WTC11 (cell line): ENCODE data around the gene ANKRD53. TPM values are rescaled to one million over a fixed set of nuclear protein-coding genes. Genes with fewer than 3 reads are reported as not detected.

Experiments
- ATAC-seq: fragments of 200-7000 bp; cut with Tn5 transposase; 2 replicates; pipeline ENCODE4 v1.10.0; 2021; ENCODE audit warnings: mild to moderate bottlenecking, moderate library complexity
- Bru-seq: library from RNA; stranded (reverse); fragments of 400-500 nt; gene quantifications from one replicate; lab custom pipeline; 2021; lab: Mats Ljungman, UMichigan
- CTCF ChIA-PET: fragments of 300-600 bp; sonication (Branson Sonifier 250); formaldehyde crosslinking; loops from one replicate; lab custom pipeline; 2021; ENCODE audit warnings: antibody characterized with exemption; lab: Charles Lee
- POLR2A ChIA-PET: fragments of 350-600 bp; sonication (Branson Sonifier 250); formaldehyde crosslinking; loops from one replicate; lab custom pipeline; 2021; ENCODE audit warnings: antibody characterized with exemption; lab: Charles Lee
- DNase-seq: peaks from one replicate; pipeline ENCODE4 v3.0.0; 2021; ENCODE audit warnings: low spot score
- H3K27ac Mint-ChIP-seq: 2 replicates; pipeline ENCODE4 v1.8.0; 2021; ENCODE audit warnings: mixed read lengths
- H3K27me3 Mint-ChIP-seq: 2 replicates; pipeline ENCODE4 v1.8.0; 2021; ENCODE audit warnings: low read depth, mild to moderate bottlenecking, moderate library complexity, mixed read lengths
- H3K36me3 Mint-ChIP-seq: 2 replicates; pipeline ENCODE4 v1.8.0; 2021; ENCODE audit warnings: mixed read lengths
- H3K4me1 Mint-ChIP-seq: 2 replicates; pipeline ENCODE4 v1.8.0; 2022; ENCODE audit warnings: mixed read lengths
- H3K4me3 Mint-ChIP-seq: 2 replicates; pipeline ENCODE4 v1.8.0; 2021; ENCODE audit warnings: mild to moderate bottlenecking, moderate library complexity, mixed read lengths
- H3K9me3 Mint-ChIP-seq: 2 replicates; pipeline ENCODE4 v1.8.0; 2021; ENCODE audit warnings: mixed read lengths
- ATF2 ChIP-seq: sonication (generic); formaldehyde crosslinking; IDR thresholded peaks from 2 replicates; pipeline ENCODE4 v1.8.1; 2022; ENCODE audit warnings: low read depth, missing genetic modification reagents, borderline replicate concordance
- ATF3 ChIP-seq: sonication (generic); formaldehyde crosslinking; conservative IDR thresholded peaks from 2 replicates; pipeline ENCODE4 v1.8.1; 2022; ENCODE audit warnings: mild to moderate bottlenecking, missing genetic modification reagents
- CBFB ChIP-seq: sonication (generic); formaldehyde crosslinking; IDR thresholded peaks from 2 replicates; pipeline ENCODE4 v1.8.1; 2022; ENCODE audit warnings: mild to moderate bottlenecking, low read depth, missing genetic modification reagents
- CREM ChIP-seq: sonication (generic); formaldehyde crosslinking; IDR thresholded peaks from 2 replicates; pipeline ENCODE4 v1.8.1; 2022; ENCODE audit warnings: mild to moderate bottlenecking, missing genetic modification reagents, moderate library complexity
- E2F1 ChIP-seq: sonication (generic); formaldehyde crosslinking; IDR thresholded peaks from 2 replicates; pipeline ENCODE4 v1.8.0; 2022; ENCODE audit warnings: mild to moderate bottlenecking, missing genetic modification reagents
- E2F5 ChIP-seq: sonication (generic); formaldehyde crosslinking; IDR thresholded peaks from 2 replicates; pipeline ENCODE4 v1.8.1; 2022; ENCODE audit warnings: mild to moderate bottlenecking, moderate library complexity, missing genetic modification reagents
- ESRRA ChIP-seq: sonication (generic); formaldehyde crosslinking; IDR thresholded peaks from 2 replicates; pipeline ENCODE4 v1.8.1; 2022; ENCODE audit warnings: mild to moderate bottlenecking, missing genetic modification reagents, borderline replicate concordance
- ETV6 ChIP-seq: sonication (generic); formaldehyde crosslinking; IDR thresholded peaks from 2 replicates; pipeline ENCODE4 v1.8.1; 2022; ENCODE audit warnings: mild to moderate bottlenecking, missing genetic modification reagents
- KAT7 ChIP-seq: sonication (generic); formaldehyde crosslinking; IDR thresholded peaks from 2 replicates; pipeline ENCODE4 v1.8.1; 2023; ENCODE audit warnings: missing genetic modification reagents, mild to moderate bottlenecking, borderline replicate concordance
- NR2C2 ChIP-seq: sonication (generic); formaldehyde crosslinking; IDR thresholded peaks from 2 replicates; pipeline ENCODE4 v1.8.0; 2022; ENCODE audit warnings: mild to moderate bottlenecking, missing genetic modification reagents
- TCF7 ChIP-seq: sonication (generic); formaldehyde crosslinking; IDR thresholded peaks from 2 replicates; pipeline ENCODE4 v1.8.0; 2022; ENCODE audit warnings: mild to moderate bottlenecking, low read depth, missing genetic modification reagents, moderate library complexity
- TEAD4 ChIP-seq: sonication (generic); formaldehyde crosslinking; IDR thresholded peaks from 2 replicates; pipeline ENCODE4 v1.8.0; 2022; ENCODE audit warnings: mild to moderate bottlenecking, missing genetic modification reagents
- ZBTB21 ChIP-seq: sonication (generic); formaldehyde crosslinking; IDR thresholded peaks from 2 replicates; pipeline ENCODE4 v1.8.1; 2023; ENCODE audit warnings: mild to moderate bottlenecking, missing genetic modification reagents, borderline replicate concordance
- ZNF232 ChIP-seq: sonication (generic); formaldehyde crosslinking; IDR thresholded peaks from 2 replicates; pipeline ENCODE4 v1.8.0; 2022; ENCODE audit warnings: mild to moderate bottlenecking, missing genetic modification reagents
- long read RNA-seq, 3 experiments: library from RNA in 1 of 3; library from capped mRNA in 1 of 3; library from polyadenylated mRNA in 1 of 3; unstranded in 2 of 3; stranded (forward) in 1 of 3; transcript quantifications; one replicate each; pipeline ENCODE4 v2.0.0, GENCODE V29; 2021
- total RNA-seq: library from RNA; stranded (reverse); gene quantifications from 3 replicates; pipeline ENCODE4 v1.2.3, GENCODE V29; 2021
- TF ChIP-seq, protein P1 (sequence below): sonication (generic); formaldehyde crosslinking; IDR thresholded peaks from 2 replicates; pipeline ENCODE4 v1.8.1; 2023; ENCODE audit warnings: mild to moderate bottlenecking, moderate library complexity, missing genetic modification reagents
- TF ChIP-seq, protein P2 (sequence below): fragments of 250-450 bp; sonication (Bioruptor Pico); IDR thresholded peaks from 2 replicates; pipeline ENCODE4 v1.8.0; 2021; ENCODE audit warnings: mild to moderate bottlenecking

The ANKRD53 gene, protein sequence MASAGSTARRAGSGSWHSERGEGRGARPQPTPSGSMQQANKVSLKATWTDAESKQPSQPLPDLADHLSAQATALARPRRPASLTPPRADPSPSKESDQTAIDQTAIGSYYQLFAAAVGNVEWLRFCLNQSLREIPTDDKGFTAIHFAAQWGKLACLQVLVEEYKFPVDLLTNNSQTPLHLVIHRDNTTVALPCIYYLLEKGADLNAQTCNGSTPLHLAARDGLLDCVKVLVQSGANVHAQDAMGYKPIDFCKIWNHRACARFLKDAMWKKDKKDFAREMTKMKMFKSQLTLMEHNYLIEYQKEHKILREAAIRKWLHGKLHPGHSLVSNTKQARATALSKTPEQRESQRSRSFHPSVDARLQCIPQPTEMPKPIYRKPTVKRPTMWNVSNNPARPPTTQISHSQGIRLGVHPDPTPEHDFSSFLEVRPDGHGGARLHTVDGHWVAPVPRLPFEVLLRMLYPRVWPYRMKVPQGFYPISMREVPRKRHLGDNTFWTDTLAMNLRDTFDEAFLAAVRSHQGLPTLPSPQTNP
- 0.39 to 0.81 TPM (median 0.80 TPM) in 3 replicates for total RNA-seq
- Bru-seq, nascent RNA: percentile 29 among the genes with signal in this experiment
- long read RNA-seq, experiment 1, partial matches to known transcripts: 1 of 1 reads
- long read RNA-seq, experiment 1, other reads (novel, unspliced or antisense): 0 of 1 reads
- long read RNA-seq, experiment 2, partial matches to known transcripts: 0 of 2 reads
- long read RNA-seq, experiment 2, other reads (novel, unspliced or antisense): 2 of 2 reads
- long read RNA-seq, experiment 3: 0 reads

- CTCF ChIA-PET: interaction anchor here (0.6 to 4.2 kb wide), 10 partner anchors 14 to 483 kb away, joined by 3 to 33 read pairs (median 7); partner anchors contain the start of gene ADD2
- peak; percentile 75 for DNase-seq
- ATAC-seq: peak; percentile 81
- H3K27me3 Mint-ChIP-seq: peaks cover 48% of the 10 kb centered on the region
- no peaks in the 10 kb centered on the region for H3K9me3 Mint-ChIP-seq
- POLR2A ChIA-PET: no interaction called here
- TF ChIP-seq TCF7 (CRISPR knock-in tag) (no peak), ZNF232 (CRISPR knock-in tag) (no peak; the same call in 1 of the 2 replicates), KAT7 (CRISPR knock-in tag) (peak; percentile 27; the same call in 1 of the 2 replicates), ETV6 (0 out of 2 replicates have a peak, but pooled peaks have one; percentile 10), ATF2 (CRISPR knock-in tag) (no peak), E2F5 (CRISPR knock-in tag) (0 out of 2 replicates have a peak, but pooled peaks have one; percentile 8)
- TF ChIP-seq, protein P1, sequence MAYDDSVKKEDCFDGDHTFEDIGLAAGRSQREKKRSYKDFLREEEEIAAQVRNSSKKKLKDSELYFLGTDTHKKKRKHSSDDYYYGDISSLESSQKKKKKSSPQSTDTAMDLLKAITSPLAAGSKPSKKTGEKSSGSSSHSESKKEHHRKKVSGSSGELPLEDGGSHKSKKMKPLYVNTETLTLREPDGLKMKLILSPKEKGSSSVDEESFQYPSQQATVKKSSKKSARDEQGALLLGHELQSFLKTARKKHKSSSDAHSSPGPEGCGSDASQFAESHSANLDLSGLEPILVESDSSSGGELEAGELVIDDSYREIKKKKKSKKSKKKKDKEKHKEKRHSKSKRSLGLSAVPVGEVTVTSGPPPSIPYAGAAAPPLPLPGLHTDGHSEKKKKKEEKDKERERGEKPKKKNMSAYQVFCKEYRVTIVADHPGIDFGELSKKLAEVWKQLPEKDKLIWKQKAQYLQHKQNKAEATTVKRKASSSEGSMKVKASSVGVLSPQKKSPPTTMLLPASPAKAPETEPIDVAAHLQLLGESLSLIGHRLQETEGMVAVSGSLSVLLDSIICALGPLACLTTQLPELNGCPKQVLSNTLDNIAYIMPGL (CRISPR knock-in tag): peak; percentile 36; the same call in 1 of the 2 replicates
- TF ChIP-seq, all 79 proteins: peak for 4
- H3K4me1 Mint-ChIP-seq: peaks cover 18% of the 10 kb centered on the region
- H3K27ac Mint-ChIP-seq: no peak within 1 kb of the TSS
- H3K4me3 Mint-ChIP-seq: peak within 1 kb of the TSS; percentile 82
- H3K36me3 Mint-ChIP-seq: no peaks in the 10 kb centered on the region
These were observed at the start of gene ANKRD53 for GRCh38 chr2:70978341-70979179. ANKRD53 (plus strand) TSS chr2:70978630; CDS start chr2:70978646, 16 bp downstream.

GRCh38 chr2:70930371-70931329 lies 47.8 kb upstream of the ANKRD53 start:
- H3K36me3 Mint-ChIP-seq: no peaks in the 10 kb centered on the region
- H3K27ac Mint-ChIP-seq: no peak overlapping the region
- peaks cover 39% of the 10 kb centered on the region for H3K27me3 Mint-ChIP-seq
- DNase-seq (no peak), ATAC-seq (no peak)
- H3K4me3 Mint-ChIP-seq: no peak overlapping the region
- ChIA-PET CTCF (interaction anchor here (0.7 to 2.0 kb wide), 7 partner anchors 10 to 74 kb away, joined by 3 to 12 read pairs (median 5); no protein-coding TSS in a partner anchor), POLR2A (no interaction called here)
- peaks cover 5% of the 10 kb centered on the region for H3K4me1 Mint-ChIP-seq
- H3K9me3 Mint-ChIP-seq: no peaks in the 10 kb centered on the region
- no peak for TF ChIP-seq NR2C2 (CRISPR knock-in tag)
- TF ChIP-seq CBFB (CRISPR knock-in tag): no peak
- TF ChIP-seq TEAD4 (CRISPR knock-in tag): no peak
- no peak for TF ChIP-seq ATF3 (CRISPR knock-in tag)
- no peak for TF ChIP-seq CREM
- TF ChIP-seq ZBTB21 (CRISPR knock-in tag): no peak
- TF ChIP-seq E2F1 (CRISPR knock-in tag): no peak
- TF ChIP-seq, protein P2, sequence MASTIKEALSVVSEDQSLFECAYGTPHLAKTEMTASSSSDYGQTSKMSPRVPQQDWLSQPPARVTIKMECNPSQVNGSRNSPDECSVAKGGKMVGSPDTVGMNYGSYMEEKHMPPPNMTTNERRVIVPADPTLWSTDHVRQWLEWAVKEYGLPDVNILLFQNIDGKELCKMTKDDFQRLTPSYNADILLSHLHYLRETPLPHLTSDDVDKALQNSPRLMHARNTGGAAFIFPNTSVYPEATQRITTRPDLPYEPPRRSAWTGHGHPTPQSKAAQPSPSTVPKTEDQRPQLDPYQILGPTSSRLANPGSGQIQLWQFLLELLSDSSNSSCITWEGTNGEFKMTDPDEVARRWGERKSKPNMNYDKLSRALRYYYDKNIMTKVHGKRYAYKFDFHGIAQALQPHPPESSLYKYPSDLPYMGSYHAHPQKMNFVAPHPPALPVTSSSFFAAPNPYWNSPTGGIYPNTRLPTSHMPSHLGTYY: no peak
- no peak for TF ChIP-seq KAT7 (CRISPR knock-in tag)
- no peak for TF ChIP-seq ESRRA (CRISPR knock-in tag)
